ENCODE results near the gene C8G. TPM values are rescaled to one million over a fixed set of nuclear protein-coding genes. Genes with fewer than 3 reads are reported as not detected.

The C8G gene
- total RNA-seq, 2 experiments from 2014 or later = 0.85 to 1.8 TPM

- H3K4me3 Mint-ChIP-seq = no peak overlapping the region
- DNase-seq = no peak
- H3K4me1 Mint-ChIP-seq = peaks cover 48% of the 10 kb centered on the region
- H3K27me3 Mint-ChIP-seq = peaks cover 3% of the 10 kb centered on the region
- peaks cover 4% of the 10 kb centered on the region for H3K9me3 Mint-ChIP-seq
- H3K27ac Mint-ChIP-seq = peak overlapping the region; percentile 41
- ChIA-PET POLR2A (no interaction called here), CTCF (no interaction called here)
- H3K36me3 Mint-ChIP-seq (ENCODE audit: low read depth) = peaks cover 3% of the 10 kb centered on the region
Measured at GRCh38 chr9:136961279-136962065, 16.4 kb downstream of the C8G start.

DNA sequence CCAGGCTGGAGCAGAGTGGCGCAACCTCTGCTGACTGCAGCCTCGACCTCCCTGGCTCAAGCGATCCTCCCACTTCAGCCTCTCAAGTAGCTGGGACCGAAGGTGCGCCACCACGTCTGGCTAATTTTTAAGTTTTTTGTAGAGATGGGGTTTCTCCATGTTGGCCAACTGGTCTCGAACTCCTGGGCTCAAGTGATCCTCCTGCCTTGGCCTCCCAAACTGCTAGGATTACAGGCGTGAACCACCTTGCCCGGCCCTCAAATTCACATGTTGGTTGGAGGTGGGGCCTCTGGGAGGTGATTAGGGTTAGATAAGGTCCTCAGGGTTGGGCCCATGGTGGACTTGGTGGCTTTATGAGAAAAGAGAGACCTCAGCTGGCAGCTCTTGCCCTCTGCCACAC lies 17.1 kb downstream of the C8G start:
- Mint-ChIP-seq H3K36me3 (ENCODE audit: low read depth) (no peaks in the 10 kb centered on the region), H3K4me1 (peaks cover 49% of the 10 kb centered on the region), H3K4me3 (no peak overlapping the region), H3K27ac (no peak overlapping the region), H3K9me3 (no peaks in the 10 kb centered on the region), H3K27me3 (peaks cover 3% of the 10 kb centered on the region)
- no peak for DNase-seq
- ChIA-PET POLR2A (no interaction called here), CTCF (interaction anchor here (1.3 kb wide), 1 partner anchor 67 kb away, joined by 3 read pairs; no protein-coding TSS in a partner anchor)

- ChIA-PET POLR2A (no interaction called here), CTCF (interaction anchor here (1.3 kb wide), 1 partner anchor 66 kb away, joined by 3 read pairs; no protein-coding TSS in a partner anchor)
- no peaks in the 10 kb centered on the region for H3K36me3 Mint-ChIP-seq (ENCODE audit: low read depth)
- no peak overlapping the region for H3K4me3 Mint-ChIP-seq
- peaks cover 3% of the 10 kb centered on the region for H3K27me3 Mint-ChIP-seq
- peak overlapping the region; percentile 31 for H3K27ac Mint-ChIP-seq
- H3K4me1 Mint-ChIP-seq = peaks cover 49% of the 10 kb centered on the region
- no peaks in the 10 kb centered on the region for H3K9me3 Mint-ChIP-seq
- no peak for DNase-seq
Measured at GRCh38 chr9:136962701-136963248, 17.7 kb downstream of the C8G start.

GRCh38 chr9:136963341-136963740 lies 18.3 kb downstream of the C8G start:
- Mint-ChIP-seq H3K4me1 (peaks cover 49% of the 10 kb centered on the region), H3K36me3 (ENCODE audit: low read depth) (no peaks in the 10 kb centered on the region), H3K27ac (peak overlapping the region; percentile 31), H3K4me3 (no peak overlapping the region), H3K9me3 (no peaks in the 10 kb centered on the region), H3K27me3 (peaks cover 3% of the 10 kb centered on the region)
- CTCF ChIA-PET = interaction anchor here (1.3 to 1.9 kb wide), 2 partner anchors 66 to 72 kb away, joined by 3 to 4 read pairs; no protein-coding TSS in a partner anchor
- DNase-seq = no peak
- POLR2A ChIA-PET = no interaction called here

GRCh38 chr9:136963751-136964150 lies 18.7 kb downstream of the C8G start:
- CTCF ChIA-PET = interaction anchor here (1.3 to 1.9 kb wide), 2 partner anchors 65 to 72 kb away, joined by 3 to 4 read pairs; no protein-coding TSS in a partner anchor
- Mint-ChIP-seq H3K36me3 (ENCODE audit: low read depth) (no peaks in the 10 kb centered on the region), H3K4me1 (peaks cover 48% of the 10 kb centered on the region), H3K4me3 (no peak overlapping the region), H3K27ac (no peak overlapping the region), H3K27me3 (peaks cover 3% of the 10 kb centered on the region), H3K9me3 (no peaks in the 10 kb centered on the region)
- no peak for DNase-seq
- POLR2A ChIA-PET = no interaction called here

DNA sequence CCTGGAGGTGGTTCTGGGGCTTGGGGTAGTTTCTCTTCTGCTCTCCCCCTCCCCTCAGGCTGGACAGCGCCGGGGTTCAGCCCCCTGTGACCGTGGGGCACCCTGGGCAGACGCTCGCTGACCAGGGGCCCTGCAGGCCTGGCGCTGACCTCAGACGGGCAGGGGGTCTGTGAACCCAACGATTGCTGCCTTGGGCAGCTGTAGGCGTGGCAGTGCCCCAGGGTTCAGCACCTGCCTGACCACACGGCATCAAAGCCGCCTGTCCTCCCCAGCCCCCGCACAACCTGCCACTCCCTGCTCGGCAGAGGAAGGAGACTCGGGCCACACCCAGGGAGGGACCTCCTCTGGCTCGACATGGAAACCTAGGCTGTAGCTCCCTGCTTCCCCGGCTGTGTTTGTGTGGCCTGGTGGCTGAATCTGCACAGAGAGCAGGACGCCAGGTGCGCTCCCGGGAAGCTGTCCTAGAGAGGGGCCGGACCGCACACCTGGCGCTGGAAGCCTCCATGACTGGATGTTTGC lies 19.2 kb downstream of the C8G start:
- ChIA-PET POLR2A (no interaction called here), CTCF (interaction anchor here (0.6 to 1.9 kb wide), 4 partner anchors 11 to 82 kb away, joined by 3 to 4 read pairs (median 4); no protein-coding TSS in a partner anchor)
- Mint-ChIP-seq H3K36me3 (ENCODE audit: low read depth) (no peaks in the 10 kb centered on the region), H3K4me1 (peaks cover 44% of the 10 kb centered on the region), H3K27me3 (peaks cover 3% of the 10 kb centered on the region), H3K4me3 (no peak overlapping the region), H3K9me3 (no peaks in the 10 kb centered on the region), H3K27ac (peak overlapping the region; percentile 78)
- no peak for DNase-seq

DNA sequence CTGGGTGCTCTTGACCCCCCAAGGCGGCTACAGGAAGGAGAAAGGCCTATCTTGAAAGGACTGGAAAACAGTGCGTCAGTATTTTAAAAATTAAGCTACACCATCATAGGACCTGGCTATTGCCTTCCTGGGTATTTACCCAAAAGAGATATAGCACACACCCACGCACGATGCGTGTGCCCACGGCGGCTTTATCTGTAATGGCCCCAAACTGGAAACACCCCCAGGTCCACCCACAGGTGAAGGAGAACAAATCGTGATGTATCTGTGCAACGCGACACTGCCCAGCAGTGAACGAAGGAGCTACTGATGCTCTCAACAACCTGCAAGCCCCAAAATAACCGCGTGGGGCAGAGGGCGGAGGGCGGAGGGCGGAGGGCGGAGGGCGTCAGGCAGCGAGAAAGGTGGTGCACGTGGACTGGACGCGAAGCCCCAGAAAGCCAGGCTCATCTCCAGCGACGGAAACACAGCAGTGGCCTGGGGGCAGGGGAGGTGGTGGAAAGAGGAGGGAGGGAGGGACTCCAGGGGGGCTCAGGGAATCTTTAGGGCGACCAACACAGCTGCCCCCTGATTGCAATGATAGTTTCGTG lies 19.9 kb downstream of the C8G start:
- ChIA-PET POLR2A (no interaction called here), CTCF (interaction anchor here (0.9 to 1.9 kb wide), 5 partner anchors 10 to 83 kb away, joined by 3 to 5 read pairs (median 4); no protein-coding TSS in a partner anchor)
- no peaks in the 10 kb centered on the region for H3K36me3 Mint-ChIP-seq (ENCODE audit: low read depth)
- peak overlapping the region; percentile 78 for H3K27ac Mint-ChIP-seq
- no peak overlapping the region for H3K4me3 Mint-ChIP-seq
- no peaks in the 10 kb centered on the region for H3K9me3 Mint-ChIP-seq
- DNase-seq = no peak
- H3K27me3 Mint-ChIP-seq = peaks cover 3% of the 10 kb centered on the region
- H3K4me1 Mint-ChIP-seq = peaks cover 43% of the 10 kb centered on the region

DNA sequence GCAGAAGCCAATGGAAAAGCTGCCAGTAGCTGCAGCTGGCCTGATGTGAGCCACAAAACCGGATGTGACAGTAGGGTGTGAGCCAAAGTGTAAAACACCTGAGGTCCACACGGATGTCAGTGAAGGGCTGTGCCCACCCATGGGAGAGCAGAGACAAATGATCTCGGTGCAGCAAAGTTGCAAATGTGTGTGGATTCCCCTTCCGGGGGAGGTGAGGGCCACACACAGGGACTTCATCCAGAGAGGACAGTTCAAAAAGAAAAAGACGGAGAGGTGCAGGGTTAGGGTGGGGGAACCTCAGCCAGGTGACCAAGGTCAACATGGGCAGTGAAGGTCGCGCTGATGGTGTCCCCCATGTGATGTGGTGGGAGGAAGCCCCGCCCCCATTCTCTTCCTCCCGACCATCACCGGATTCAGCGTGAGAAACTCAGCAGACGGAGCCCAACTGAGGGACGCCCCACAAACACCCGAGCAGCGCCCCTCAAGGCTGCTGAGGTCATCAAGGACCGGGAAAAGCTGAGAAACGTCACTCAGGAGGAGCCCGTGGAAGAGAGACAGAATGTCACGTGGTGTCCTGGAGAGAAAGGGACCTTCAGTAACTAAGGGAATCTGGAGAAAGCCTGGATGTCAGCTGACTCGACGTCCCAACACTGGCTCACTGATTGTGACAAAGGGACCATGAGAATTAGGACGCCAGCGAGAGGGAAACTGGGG lies 20.9 kb downstream of the C8G start:
- Mint-ChIP-seq H3K4me3 (peak overlapping the region; percentile 14), H3K4me1 (peaks cover 33% of the 10 kb centered on the region), H3K9me3 (no peaks in the 10 kb centered on the region), H3K36me3 (ENCODE audit: low read depth) (no peaks in the 10 kb centered on the region), H3K27me3 (peaks cover 3% of the 10 kb centered on the region), H3K27ac (peak overlapping the region; percentile 77)
- peak; percentile 42 for DNase-seq
- ChIA-PET CTCF (interaction anchor here (0.6 to 1.7 kb wide), 6 partner anchors 9 to 217 kb away, joined by 3 to 5 read pairs (median 4); no protein-coding TSS in a partner anchor), POLR2A (no interaction called here)

GRCh38 chr9:136968333-136969127 lies 23.5 kb downstream of the C8G start:
- Mint-ChIP-seq H3K9me3 (no peaks in the 10 kb centered on the region), H3K36me3 (ENCODE audit: low read depth) (no peaks in the 10 kb centered on the region), H3K27ac (no peak overlapping the region), H3K27me3 (peaks cover 3% of the 10 kb centered on the region), H3K4me1 (peaks cover 21% of the 10 kb centered on the region), H3K4me3 (no peak overlapping the region)
- no peak for DNase-seq
- ChIA-PET POLR2A (no interaction called here), CTCF (interaction anchor here (1.9 kb wide), 1 partner anchor 10 kb away, joined by 5 read pairs; no protein-coding TSS in a partner anchor)

GRCh38 chr9:136969150-136969549 lies 24.1 kb downstream of the C8G start:
- Mint-ChIP-seq H3K4me3 (no peak overlapping the region), H3K9me3 (no peaks in the 10 kb centered on the region), H3K36me3 (ENCODE audit: low read depth) (no peaks in the 10 kb centered on the region), H3K27ac (no peak overlapping the region), H3K27me3 (peaks cover 3% of the 10 kb centered on the region), H3K4me1 (peaks cover 21% of the 10 kb centered on the region)
- ChIA-PET CTCF (interaction anchor here (1.6 to 1.9 kb wide), 2 partner anchors 9 to 78 kb away, joined by 3 to 5 read pairs; no protein-coding TSS in a partner anchor), POLR2A (no interaction called here)
- no peak for DNase-seq

GRCh38 chr9:136969774-136970173 lies 24.7 kb downstream of the C8G start:
- Mint-ChIP-seq H3K4me3 (no peak overlapping the region), H3K4me1 (peaks cover 18% of the 10 kb centered on the region), H3K27me3 (peaks cover 3% of the 10 kb centered on the region), H3K27ac (no peak overlapping the region), H3K36me3 (ENCODE audit: low read depth) (no peaks in the 10 kb centered on the region), H3K9me3 (no peaks in the 10 kb centered on the region)
- POLR2A ChIA-PET = no interaction called here
- CTCF ChIA-PET = interaction anchor here (1.6 kb wide), 1 partner anchor 77 kb away, joined by 3 read pairs; no protein-coding TSS in a partner anchor
- no peak for DNase-seq

DNA sequence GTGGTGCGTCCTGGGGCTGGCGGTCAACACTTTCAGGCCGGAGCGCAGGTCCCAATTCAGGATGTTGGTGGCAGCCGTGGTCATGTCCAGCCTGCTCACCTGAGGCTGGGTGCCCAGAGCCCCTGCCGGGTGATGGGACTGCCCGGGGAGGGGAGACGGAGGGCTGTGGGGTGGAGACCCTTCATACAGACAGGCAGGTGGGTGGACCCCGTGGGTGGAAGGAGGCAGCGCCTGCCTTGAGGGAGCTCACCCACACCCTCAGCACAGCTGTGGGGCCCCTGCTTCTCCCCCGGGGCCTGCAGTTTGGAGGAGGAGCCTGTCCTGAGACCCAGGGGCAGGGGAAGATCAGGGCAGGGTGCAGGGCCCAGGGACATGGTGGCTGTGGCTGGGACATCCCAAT lies 25.3 kb downstream of the C8G start:
- CTCF ChIA-PET = interaction anchor here (1.6 kb wide), 1 partner anchor 76 kb away, joined by 3 read pairs; no protein-coding TSS in a partner anchor
- no peak overlapping the region for H3K4me3 Mint-ChIP-seq
- H3K9me3 Mint-ChIP-seq = no peaks in the 10 kb centered on the region
- POLR2A ChIA-PET = no interaction called here
- no peak overlapping the region for H3K27ac Mint-ChIP-seq
- DNase-seq = no peak
- H3K36me3 Mint-ChIP-seq (ENCODE audit: low read depth) = no peaks in the 10 kb centered on the region
- peaks cover 3% of the 10 kb centered on the region for H3K27me3 Mint-ChIP-seq
- peaks cover 19% of the 10 kb centered on the region for H3K4me1 Mint-ChIP-seq

All from activated CD4-positive, alpha-beta T cell treated with anti-CD3 and anti-CD28 coated beads, Interleukin-2, amount 10 ng/mL, durations not matched to agents 7 days and 5 days (primary cell).